Muscle of arm (tissue), 12 donors: ENCODE results near the gene SH3TC1. TPM values are rescaled to one million over a fixed set of nuclear protein-coding genes. Genes with fewer than 3 reads are reported as not detected.

Source experiments
- DNase-seq: peaks from one replicate; pipeline ENCODE4 v3.0.0-alpha.2; 2013
- polyA plus RNA-seq, 12 donors: library from polyadenylated mRNA; unstranded; fragments of 120-200 nt; gene quantifications; one replicate each; pipeline ENCODE4 v1.2.1, GENCODE V29; 2013; ENCODE audit not compliant: insufficient read length in 12 of 12

The SH3TC1 gene
- polyA plus RNA-seq, 12 donors: 5.8 to 13.1 (median 8.3) TPM; not detected in 1

DNA sequence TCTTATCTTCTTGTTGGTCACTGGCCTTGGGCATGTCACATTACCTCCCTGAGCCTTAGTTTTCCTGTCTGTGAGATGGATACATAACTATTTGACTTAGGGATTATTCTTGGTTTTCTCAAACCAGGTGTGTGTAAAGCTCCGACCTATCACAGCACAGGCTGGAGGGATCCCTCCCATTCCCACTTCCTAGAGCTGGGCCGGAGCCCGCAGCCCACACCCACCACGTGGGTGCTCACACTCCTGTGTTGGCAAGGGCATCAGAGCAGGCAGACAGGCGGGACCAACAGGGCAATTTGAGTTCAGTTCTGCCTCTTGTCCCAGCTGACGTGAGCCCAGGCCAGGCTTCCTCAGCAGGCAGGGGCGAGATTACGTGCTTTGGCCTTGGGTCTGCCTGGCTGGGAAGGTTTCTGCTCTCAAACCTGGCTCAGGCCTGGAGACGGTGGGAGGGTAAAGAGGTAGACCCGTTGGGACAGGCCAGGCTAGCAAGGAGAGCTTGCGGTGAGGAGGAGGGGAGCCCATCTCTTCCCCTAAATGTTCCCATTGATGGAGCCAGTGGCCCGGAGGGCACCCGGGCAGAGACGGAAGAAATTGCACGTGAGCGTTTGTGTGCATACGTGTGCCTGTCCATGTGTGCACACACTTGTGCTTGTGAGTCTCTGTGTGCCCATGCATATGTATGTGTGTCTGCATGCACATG lies 734 bp upstream of the SH3TC1 start:
- DNase-seq: no peak

DNA sequence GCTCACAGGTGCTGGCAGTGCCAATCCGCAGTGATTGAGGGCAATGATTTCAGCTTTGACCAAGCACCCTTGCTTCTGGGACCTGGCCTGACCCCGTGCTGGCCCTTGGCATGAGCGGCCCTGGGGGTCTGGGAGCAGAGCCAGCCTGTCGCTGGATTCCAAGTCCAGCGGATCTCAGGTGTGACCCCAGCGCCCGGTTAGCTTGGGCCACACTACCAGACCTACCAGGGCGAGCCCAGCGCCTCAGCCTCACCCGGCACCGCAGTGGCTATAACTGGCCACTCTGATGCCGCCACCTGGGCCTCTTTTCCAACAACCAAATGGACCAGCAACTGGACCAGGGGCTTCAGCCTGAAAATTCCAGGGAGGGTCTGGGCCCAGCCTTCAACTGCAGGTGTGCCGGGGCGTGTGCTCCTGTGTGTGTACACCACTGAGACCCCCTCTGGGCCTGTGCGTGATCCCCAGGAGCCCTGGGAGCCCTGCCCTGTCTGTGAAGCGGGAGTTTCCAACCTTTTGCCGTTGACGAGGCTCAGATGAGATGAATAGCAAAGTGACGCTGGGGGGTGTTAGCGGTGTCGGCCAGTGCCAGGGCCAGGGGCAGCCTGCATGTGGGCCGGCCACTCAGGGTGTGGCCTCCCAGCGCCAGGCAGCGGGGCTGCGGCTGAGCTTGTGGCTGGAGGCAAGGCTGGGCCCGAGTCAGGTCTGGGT lies 658 bp downstream of the SH3TC1 start:
- DNase-seq: no peak

DNA sequence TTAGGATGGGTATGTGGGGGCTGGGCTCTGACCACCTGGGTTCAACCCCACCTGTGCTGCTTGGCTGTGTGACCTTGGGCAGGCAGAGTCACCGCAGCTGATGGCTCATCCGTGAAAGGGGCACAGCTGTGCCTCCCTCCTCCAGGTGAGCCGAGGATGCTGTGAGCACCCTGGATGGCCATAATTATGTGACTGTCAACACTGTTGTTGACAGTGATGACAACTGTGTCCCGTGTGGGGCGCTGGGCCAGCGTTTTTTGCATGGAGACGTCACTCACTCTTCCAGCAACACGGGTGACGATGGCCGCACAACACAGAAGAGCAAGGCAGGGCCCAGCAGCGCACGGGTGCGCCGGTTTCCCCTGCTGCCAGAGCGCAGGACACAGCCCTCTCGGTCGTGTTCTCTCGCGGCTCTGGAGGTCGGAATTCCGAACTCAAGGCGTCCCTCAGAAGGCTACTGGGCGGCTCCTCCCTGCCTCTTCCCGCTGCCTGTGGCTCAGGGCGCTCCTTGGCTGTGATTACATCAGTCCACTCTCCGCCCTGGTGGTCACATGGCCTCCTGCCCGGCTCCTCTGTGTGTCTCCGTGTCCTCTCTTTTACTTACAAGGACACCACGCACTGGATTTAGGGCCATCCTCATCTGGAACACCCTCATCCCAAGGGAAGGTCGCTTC lies 1.3 kb downstream of the SH3TC1 start:
- no peak for DNase-seq

DNA sequence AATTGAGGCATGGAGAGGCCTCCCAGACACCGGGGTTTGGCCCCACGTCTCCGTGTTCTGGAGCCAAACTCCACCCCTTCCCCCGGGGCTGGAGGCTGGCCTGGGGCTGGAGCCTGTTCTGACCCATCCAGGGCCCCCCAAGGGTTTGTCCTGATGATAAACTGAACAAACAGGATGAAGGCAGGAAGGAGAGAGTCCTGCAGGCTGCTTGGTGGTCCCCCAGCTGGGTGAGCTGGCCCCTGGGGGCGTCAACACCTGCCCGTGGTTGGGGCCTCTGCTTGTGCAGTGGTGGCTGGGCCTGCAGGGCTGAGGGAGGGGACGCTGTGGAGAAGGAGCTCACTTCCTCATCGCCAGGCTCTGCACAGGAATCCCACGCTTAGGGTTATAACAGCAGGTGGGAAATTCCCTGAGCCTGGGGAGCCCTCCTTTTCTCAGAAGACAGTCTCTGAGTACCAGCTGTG lies 2.3 kb downstream of the SH3TC1 start:
- no peak for DNase-seq

DNA sequence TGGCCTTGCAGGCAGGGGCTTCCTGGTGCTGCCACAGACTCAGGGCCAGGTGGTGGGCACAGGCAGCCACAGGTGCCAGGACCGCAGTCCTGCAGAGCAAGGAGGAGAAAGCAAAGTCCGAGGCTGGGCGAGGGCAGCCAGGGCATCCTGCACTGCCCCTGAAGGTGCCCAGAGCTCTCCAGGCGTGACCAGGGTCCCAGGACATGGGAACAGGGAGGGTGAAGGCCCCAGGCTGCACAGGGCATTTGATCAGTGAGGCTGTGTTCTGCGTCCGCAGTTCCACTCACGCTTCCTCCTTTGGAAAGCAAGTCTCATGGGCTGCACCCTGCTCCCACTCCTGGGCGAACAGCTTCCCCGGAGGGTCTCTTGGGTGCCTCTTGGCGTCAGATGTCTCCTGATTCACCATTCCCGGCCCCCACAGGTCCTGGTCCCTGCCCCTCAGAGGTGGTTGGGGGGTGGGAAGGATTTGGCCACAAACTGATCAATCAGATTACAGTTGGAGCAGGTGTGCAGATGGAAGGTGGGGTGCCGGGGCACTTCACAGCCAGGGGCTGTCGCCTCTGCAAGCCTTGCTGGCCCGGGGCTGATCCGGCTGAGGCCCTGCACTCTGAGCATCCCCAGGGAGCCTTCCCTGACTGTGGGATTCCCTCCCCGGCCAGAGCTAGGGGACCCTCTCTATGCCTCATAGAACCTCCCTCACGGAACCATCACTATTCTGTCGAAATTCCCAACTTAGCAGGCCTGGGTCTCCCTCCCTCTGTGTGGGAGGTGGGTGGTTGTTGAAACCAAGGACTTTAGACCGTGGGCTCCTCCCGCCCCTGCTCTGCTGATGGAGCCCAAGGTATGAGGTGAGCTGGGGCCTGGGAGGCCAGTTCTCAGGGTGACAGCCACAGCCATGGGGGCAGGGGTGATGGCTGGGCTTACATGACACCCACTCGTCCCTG lies 3.3 kb downstream of the SH3TC1 start:
- no peak for DNase-seq

DNA sequence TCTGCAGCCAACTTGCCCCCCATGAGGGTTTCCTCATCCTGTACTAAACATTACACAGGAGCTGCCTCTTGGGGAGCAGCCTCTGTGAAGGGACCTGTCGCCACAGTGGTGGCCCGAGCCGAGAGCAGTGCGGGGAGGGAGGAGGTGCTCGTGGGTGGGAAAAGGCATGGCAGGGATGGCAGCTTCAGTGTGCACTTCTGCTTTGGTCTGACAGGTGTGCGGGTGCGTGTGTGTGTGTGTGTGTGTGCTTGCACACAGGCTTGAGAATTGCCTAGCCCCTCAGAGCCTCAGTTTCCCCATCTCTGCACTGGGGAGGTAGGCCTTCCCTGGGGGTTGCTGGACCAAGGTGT lies 3.9 kb downstream of the SH3TC1 start:
- DNase-seq: no peak

DNA sequence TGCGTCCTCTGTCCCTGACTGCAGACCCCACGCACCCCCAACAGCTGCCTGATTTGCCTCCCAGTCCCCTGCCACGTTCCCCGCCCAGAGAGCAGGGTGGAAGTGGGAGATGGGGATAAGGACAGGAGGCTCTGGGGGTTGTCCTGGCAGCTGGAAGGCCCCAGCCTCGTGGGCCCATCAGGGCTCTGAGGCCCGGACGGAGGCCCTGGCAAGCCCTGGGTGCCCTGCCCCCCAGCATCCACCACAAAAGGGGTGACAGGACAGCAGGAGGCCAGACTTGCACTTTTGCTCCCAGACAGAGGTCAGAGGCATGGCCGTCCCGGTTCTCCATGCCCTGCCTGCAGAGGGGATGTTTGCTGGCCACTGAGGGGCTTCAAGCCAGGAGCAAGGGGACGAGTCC lies 4.7 kb downstream of the SH3TC1 start:
- DNase-seq: no peak

DNA sequence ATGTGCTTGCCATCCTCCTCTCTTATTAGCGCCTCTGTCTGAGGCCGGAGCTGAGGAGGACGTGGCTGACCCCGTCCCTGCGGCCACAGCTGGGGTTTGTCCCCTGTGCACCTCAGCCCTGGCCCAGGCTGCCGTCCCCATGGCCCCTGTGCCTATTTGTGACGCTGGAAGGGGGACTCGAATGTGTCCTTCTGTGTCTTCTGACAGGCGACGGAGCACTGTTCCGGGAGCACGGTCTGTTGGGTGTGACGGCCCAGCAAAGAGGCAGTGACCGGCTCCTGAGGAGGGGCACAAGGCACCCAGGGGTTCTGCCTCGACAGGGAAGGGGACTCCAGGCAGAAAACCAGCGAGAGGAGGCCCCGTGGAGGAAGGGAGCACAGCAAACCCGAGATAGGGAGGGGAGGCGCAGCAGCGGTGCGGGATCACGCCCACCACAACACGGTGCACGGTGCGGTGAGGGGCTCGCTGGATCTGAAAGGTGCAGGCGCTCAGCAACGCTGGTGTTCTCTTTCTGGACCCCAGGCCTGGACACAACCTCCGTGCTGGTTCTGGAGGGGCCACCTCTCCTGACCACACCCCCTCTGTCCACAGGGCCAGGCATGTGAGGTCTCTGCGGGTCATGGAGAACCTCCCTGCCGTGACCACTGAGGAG lies 5.6 kb downstream of the SH3TC1 start:
- DNase-seq: no peak

DNA sequence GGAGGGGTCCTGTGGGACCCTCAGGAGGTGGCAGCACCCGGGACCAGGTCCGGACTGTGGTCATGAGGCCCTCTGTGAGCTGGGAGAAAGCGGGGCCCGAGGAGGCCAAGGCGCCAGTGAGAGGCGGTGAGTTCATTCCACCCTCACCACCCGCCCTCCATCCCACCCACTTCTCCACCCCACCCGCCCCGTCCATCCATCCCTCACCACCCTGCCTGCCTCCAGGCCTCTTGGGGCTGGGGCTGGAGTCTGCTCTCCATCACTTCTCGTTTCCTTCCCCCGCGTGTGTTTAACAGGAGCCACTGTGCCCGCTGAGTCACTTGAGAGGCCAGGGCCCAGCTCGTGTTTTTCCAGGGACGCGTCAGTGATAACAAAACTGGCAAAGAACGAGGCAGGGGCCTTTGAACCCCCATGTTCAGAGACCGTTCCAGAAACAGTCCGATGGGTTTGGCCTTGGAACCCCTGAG lies 6.2 kb downstream of the SH3TC1 start:
- no peak for DNase-seq

DNA sequence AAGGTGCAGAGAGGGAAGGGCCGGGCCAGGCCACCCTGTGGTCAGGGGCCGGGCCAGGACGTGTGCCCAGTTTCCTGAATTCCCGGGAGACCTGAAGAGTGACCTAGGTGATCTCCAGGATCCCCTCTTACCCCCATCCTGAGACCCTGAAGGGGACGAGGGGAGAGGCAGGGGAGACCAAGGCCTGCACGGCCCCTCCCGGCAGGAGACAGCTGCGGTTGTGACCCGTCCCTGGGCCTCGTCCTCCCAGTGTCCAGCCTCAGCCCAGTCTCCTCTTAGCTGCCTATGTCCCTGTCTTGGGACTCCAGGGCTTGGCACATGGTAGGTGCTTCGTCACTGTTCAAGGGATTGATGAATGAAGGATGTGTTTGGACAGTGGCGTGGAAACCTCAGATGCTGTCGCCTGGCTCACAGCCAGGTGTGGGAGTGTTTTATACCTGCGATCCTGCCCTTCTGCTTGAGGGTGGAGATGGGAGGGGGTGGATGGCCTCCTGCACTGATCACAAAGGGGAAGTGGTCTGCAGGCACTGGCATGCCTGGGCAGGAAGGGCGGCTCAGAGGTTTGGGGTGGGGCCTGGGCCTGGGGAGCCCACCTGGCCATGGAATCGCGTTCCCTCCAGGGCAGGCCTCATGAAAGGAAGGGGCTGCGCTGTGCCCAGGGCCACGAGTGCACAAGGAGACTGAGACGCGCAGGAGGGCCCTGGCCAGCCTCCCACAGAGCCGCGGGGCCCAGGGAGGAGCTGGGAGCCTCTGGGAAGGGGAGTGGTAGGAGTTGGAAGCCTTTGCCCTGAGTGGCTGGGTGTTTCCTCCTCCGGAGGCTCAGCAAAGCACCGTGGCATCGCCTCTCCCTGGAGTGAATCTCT lies 6.9 kb downstream of the SH3TC1 start:
- no peak for DNase-seq

DNA sequence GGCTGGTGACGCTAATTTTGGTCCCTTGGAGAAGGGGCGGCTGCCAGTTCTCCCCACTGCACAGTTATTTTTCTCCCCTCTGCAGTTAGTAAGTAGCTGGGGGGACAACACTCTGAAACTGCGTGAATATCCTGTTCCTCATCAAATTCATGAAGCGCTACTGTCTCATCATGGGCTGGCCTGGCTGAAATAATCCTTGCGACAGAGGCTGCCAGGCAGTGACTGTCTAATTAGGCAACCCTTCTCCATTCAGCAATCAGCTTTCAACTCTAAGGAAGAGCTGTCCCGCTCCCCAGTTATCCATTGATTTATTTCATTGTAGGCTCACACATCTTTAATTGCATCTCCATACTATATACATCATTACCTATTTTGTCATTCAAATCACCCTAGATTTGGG lies 8.2 kb downstream of the SH3TC1 start:
- no peak for DNase-seq

DNA sequence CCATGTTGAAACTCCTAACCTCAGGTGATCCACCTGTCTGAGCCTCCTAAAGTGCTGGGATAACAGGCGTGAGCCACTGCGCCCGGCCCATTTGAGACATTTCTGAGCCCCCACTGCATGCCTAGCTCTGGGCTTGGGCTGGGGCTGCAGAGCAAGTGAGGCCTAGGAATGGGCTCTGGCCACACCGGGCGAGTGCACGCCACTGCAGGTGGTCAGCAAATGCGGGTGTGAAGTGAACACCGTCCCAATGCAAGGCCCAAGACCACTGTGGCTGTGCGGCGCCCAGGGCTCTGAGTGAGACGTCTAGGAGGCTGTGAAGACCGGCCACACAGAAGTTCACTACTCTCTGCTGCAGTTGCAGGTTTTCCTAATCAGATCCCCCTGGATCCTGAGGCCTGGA lies 9.5 kb downstream of the SH3TC1 start:
- no peak for DNase-seq

DNA sequence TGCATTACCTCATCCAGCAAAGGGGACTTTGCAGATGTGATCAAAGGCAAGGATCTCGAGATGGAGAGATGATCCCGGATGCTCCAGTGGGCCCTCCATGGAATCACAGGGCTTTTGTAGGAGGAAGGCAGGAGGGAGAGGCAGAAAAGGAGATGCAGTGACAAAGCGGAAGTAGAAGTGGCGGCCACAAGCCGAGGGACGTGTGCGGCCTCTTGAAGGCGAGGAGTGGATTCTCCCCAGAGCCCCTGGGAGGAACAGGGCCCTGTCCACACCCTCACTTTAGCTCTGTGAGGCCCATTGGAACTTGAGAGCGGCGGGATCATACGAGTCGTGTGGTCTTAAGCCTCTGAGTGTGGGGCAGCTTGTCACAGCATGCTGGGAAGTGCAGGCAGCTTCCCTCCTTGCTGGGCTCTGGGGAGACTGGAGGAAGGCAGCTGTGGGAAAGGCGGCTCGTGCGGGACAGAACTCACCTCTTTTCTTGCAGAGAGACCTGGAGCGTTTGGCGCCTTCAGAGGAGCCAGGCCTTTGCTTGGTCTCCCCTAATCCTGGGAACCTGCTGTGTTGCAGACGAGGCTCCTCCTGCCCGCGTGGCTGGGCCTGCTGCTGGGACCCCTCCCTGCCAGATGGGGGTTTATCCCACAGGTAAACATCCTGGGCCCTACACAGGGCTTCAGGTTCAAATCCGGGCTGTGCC lies 10.2 kb downstream of the SH3TC1 start:
- no peak for DNase-seq

DNA sequence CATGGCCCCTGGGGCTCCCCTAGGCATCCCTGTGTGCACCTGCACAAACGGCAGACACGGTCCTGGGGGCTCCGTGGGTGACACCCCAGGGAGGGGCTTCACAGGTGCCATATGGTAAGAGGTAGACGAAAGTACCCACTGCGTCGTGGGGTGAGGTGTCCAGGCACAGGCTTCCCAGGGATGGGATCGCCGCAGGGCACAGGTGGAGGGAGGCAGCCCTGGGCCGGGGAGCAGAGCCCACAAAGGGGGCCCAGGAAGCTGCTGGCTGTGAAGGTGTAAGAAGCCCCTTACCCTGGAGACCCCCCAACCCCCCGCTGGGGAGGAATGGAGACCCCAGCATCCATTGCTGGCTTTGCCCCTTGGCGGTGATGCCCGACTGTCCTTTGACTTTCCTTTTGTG lies 10.9 kb downstream of the SH3TC1 start:
- no peak for DNase-seq

DNA sequence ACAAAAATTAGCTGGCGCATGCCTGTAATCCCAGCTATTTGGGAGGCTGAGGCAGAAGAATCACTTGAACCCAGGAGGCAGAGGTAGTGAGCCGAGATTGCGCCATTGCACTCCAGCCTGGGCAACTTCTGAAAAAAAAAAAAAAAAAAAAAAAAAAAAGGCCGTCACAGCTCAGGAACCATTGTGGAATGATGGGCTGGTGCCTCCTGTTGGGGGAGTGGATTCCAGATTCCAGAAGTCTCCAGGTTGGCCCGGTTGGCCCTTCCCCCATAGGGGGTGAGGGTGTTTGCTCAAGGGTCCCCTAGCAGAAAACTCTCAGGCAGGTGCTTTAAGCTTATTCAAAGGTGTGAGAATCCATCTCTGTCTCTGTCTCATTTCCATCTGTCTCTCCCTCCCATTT lies 11.5 kb downstream of the SH3TC1 start:
- DNase-seq: no peak

DNA sequence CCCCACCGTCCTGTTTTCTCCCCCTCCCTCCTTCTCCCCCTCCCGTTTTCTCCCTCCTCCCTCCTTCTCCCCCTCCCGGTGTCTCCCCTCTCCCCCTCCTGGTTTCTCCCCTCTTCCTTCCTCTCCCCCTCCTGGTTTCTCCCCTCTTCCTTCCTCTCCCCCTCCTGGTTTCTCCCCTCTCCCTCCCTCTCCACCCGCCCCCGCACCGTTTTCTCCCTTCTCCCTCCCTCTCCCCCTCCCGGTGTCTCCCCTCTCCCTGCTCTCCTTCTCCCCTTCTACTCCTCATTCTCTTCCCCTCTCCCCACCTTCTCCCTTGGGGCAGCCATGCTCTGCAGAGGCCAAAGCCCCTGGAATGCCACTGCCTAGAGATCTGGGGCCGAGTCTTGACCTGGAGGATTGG lies 12.2 kb downstream of the SH3TC1 start:
- DNase-seq: no peak

DNA sequence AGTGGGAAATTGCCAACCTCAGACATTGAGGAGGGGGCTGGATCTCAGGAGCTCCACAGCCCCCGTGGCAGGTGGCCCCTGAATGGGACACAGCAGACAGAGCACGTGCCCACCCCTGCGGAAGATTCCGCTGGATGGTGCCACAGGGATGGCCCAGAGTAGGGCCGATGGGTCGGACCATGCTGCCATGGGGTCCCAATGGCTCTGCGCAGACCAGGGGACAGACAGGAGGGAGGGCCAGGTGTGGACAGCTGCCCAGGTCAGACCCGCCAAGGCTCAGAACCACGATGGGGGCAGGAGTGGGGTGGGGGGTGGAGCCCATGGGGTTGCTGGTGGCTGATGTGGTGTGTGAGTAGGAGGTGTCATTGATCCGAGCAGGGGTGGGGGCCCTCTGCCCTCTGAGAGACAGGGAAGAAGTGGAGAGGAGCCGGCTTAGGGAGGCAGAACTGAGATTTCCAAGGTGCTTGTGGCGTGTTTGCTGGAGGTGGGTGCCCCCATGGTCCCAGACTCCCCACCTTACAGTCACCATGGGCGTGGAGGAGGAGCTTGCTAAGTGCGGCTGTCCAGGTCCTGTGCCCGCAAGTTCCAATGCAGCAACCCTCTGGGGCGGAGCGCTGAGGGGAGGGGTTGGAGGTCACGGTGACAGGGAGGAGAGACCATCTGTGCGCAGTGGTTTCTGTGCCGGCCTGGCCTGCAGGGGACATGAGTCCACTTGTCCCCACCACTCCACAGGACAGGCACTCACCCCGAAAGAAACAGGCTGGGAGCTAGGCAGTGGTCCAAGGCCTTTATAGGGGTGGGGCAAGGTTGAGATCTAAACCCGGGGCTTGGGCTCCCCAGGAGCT lies 12.9 kb downstream of the SH3TC1 start:
- DNase-seq: no peak

DNA sequence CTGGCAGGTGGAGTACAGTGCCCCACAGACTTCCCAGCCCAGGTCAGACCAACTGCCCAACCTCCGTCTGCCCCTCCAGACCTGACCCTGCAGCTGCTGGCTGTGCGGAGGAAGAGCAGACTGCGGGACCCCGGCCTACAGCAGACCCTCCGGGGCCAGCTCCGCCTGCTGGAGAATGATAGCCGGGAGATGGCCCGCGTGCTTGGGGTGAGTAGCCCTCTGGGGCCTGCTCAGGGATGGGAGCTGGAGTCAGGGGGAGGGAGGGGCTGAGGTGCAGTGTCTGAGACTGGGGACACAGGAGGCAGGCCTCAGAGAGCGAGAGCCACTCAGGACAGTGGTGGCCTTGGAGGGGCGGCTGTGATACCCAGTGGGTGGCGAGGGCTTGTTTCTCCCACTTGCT lies 13.5 kb downstream of the SH3TC1 start:
- no peak for DNase-seq

DNA sequence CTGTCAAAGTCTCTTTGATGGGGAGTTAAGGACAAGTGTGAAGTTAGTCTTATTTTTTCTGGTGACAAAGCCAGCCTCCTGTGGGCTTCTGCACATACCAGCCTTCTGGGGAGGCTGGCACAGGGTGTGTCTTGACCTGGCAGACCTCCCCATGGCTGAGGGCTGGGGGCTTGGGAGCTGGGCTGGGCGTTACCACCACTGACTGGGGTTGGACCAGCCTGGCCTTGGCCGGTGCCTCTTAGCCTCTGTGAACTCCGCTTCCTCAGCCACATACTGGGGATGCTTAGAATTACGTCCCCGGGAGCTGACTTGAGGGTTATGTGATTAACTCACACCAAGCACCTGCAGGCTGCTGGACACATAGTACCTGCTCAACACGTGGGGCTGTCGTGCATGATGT lies 14.0 kb downstream of the SH3TC1 start:
- DNase-seq: no peak
